AG20443 (cell line): ENCODE results near the gene PIK3C2B.

Experiments
- DNase-seq: peaks from one replicate; pipeline ENCODE4 v3.0.0; 2012; ENCODE audit warnings: low spot score, mixed read lengths

Gene PIK3C2B

GRCh38 chr1:204461331-204462228, 33.0 kb downstream of the PIK3C2B start:
- DNase-seq: no peak

DNA sequence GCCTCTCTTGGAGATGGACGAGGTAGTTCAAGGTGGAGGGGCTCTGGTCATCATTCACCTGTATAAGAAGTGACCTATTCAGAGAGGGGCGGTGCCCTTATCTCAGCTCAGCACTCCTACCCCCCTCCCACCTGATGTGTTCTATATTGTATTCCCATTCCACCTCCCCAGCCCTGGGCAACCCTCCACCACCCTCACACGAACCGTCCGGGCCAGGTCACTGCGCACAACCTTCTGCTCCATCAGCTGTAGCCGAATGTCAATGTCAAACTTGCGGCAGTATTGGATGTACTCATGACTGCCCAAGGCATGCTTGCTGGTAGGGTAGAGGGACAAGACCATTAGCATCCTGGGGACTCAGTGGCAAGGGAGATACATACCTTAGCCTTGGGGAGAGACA, 34.3 kb downstream of the PIK3C2B start:
- DNase-seq: no peak

DNA sequence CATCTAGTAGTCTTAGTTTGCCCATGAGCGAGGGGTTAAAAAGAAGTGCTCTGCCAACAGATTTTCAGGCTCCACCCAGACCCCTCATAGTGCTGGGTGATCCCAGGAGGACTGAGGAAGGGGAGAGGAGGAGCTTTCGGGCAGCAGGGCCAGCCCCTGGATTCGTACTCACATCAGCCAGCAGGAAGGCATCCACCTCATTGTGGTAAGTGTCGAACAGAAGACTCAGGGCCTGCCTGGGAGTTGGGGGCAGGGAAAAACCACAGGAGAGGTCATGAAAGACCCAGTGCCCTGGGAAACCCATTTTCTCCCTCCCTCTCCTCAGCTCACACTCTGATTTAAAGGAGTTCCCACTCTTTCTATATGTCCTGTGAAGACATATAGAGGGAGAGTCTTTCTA, 34.9 kb downstream of the PIK3C2B start:
- no peak for DNase-seq

GRCh38 chr1:204457666-204458065, 36.9 kb downstream of the PIK3C2B start:
- no peak for DNase-seq

- DNase-seq: no peak
Measured at GRCh38 chr1:204456826-204457442, 37.7 kb downstream of the PIK3C2B start.

GRCh38 chr1:204455831-204456145, 38.8 kb downstream of the PIK3C2B start:
- no peak for DNase-seq

DNA sequence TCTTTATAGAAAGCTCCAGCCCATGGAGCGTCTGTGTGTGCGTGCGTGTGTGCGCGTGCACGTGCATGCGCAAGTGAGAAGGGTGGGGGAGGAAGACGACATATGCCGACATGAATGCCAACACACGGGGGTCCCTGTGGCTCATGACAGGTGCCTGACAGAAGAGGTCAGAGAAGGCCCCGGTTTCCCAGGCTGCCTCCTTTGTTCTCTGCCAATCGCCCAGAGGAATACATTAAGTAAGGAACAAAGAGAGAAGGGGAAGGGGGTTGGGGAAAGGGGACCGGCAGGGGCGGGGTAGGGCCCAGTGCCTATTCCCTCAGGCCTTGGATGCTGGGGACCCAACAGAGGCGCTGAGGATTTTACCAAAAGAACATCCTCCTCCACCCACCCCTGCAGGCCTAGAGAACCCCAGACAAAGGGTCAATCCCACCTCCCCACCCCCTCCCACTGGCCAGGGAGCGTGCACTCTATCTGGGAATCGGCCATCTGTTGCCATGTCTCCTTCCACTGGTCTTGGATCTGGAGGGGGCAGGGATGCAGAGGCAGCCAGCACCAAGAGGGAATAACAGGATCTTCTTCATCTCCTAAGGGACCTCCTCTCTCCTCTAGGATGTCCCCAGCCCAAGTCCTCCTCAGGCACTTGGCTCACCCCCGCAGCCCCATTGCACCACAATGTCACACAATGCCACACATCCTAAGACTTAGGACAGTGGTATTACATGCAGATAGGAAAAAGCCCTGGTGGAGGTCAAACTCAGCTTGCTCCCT, 39.4 kb downstream of the PIK3C2B start:
- DNase-seq: no peak

DNA sequence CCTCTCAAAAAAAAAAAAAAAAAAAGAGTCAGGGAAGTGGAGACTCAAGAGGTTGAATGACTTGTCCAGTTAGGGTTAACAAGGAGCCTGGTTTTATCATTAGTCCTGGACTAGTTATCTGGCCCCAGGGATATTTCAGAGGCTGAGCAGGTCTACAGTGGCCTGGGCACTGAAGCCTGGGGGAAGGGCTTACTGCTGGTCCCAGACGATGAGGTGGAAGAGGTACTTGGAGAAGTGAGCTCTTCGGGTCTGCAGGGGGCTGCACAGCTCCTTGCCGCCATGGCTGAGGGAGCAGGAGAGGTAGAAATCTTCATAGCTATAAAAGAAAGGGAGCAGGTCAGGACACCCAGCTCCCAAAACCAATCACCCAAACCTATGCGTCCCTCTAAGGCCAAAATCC, 40.1 kb downstream of the PIK3C2B start:
- DNase-seq: no peak

DNA sequence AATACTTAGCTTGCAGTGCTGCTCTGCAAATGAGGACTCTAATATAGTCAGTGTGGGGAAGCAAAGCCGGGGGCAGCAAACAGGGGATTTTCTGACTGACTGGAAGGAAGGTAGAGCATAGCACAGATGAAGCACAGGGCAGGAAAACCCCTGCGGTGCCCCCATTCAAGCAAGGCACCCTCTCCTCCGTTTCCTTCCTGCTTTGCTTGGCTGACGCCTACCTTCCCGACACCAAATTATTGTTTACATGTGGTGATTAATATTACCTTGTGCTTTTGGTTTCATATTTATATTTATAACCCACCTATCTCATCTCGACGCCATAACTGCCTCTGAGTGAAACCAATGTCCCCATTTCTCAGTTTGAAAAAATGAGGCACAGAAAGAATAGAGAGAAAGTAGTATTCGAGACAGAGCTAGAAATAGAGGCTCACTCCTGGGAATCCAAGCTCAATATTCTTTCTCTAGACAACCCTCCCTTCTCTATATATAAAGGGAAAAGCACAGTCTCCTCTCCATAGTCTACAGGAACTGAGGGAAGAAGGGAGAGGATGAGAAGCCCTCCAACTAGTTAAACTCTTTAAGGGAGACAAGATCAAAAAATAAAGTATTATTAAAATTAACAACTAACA, 41.3 kb downstream of the PIK3C2B start:
- DNase-seq: no peak

DNA sequence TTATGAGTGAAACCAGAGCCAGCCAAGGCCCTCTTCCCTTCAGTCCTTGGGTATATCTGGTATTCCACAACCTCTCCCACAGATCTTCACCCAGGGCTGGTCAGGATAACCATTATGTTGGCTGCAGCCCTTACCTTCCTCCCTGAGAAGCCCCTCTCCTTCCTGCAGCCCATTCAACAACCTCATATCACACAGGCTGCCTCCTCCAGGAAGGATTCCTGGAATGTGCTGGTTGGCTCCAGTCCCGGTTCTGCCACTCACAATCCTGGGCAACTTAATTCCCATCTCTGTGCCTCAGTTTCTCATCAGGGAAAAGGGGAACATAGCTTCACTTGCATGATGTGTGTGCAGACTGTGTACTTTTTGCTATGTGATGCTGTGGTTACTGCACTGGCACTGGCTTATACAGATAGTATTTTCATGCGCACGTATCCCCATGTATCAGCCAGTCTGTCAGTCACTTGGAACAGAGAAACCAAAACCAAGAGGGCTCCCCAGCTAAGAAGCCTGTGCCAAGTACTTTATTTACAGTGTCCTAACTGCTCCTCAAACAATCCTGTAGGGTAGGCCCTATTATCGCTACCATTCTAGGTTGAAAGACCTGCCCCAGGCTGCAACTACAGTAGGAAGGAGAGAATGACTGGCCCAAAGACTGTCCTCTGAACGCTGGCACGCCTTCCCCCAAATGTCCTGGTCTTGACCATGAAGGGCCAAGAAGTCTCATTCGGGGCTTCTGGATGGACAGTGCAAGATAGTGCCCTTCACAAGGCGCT, 43.1 kb downstream of the PIK3C2B start:
- no peak for DNase-seq

DNA sequence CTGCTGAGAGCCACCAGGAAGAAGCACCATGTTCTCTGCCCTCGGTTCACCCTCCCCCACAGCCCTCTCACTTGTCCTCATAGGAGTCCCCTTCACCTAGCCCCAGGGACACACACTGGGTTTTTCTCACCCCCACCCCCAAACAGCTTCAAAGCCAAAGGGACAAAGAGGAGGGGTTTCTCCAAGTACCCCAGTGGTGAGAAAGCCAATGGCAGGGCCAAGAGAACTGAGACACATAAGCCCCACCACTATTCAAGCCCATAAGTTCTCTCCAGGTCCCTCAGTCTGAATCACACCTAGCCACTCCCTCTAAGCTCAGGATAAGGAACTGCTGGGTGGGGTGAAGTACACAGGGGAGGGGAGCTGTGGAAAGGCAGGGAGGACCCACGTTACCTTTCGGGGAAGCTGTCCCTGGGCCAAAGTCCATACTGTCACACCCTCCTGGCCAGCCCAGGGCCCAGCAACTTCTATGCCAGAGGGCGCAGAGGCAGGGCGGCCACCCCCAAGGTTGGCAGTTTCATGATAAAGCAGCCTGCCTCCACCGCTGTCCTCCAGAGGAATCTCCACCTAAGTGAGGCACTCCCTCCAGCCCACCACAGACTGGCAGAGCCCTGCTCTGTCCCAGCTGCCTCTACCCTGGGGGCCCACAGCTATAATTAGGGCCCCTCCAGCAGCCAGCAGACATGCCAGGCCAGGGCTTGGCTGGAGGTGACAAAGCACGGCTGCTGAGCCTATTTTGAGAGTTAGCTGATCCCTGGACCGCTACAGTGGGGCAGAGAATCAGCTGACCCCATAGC, 43.9 kb downstream of the PIK3C2B start:
- DNase-seq: no peak

DNA sequence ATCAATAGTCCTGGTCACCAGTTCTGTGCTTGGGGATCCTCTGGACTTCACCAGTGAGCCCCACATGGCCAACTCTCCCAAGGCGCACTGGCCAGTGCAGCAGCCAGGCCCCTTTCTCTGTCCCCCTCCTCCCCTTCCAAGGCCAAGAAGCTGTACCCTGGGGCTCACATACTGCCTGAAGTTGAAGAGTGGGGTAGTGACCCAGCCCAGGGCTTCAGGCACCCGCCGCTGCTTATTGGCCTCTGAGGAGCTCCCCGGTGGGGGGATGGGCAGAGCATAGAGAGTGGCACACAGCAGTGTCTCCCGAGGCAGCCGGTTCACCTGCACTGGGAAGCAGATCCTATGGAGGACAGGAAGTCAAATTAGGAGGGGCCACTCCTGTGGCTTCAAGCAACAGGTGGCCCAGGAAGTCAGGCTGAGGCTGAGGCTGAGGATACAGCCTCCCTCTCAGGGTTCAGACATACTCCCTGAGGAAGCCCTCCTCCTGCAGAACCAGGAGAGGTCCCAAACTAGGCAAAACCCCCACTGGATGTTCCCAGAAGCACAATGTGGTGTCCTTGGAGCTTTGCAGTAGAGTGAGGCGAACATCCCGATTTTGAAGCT, 44.8 kb downstream of the PIK3C2B start:
- DNase-seq: no peak

DNA sequence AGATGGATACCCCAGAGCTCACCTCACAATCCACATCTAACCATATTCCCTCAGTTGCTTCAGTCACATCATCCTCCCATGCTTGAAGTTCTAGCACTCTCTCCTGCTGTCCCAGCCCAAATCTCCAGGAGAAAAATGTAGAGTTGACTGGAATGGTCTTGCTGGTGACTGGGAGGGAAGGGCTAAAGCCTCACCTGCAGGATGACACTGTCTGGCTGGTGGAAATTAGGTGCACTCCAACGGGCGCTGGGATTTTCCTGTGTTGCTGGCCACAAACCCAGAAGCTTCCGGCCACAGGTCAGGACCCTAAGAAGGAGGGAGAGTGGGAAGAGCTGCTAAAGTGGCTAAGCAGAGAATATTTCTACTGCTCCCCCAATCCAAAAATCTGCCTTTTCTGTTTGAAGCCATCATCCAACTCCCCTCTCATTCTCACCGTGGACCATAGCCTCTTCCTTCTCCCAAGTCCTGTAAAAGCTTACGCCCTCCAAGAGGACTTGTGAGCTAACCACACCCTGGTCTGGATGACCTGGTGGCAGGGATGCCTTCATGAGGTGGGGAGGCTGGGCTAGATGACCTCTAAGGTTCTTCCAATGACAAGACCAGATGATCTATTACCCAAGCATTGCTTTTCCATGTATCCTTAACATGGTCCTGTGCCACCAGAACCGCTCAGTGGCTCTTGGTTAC, 45.5 kb downstream of the PIK3C2B start:
- no peak for DNase-seq

DNA sequence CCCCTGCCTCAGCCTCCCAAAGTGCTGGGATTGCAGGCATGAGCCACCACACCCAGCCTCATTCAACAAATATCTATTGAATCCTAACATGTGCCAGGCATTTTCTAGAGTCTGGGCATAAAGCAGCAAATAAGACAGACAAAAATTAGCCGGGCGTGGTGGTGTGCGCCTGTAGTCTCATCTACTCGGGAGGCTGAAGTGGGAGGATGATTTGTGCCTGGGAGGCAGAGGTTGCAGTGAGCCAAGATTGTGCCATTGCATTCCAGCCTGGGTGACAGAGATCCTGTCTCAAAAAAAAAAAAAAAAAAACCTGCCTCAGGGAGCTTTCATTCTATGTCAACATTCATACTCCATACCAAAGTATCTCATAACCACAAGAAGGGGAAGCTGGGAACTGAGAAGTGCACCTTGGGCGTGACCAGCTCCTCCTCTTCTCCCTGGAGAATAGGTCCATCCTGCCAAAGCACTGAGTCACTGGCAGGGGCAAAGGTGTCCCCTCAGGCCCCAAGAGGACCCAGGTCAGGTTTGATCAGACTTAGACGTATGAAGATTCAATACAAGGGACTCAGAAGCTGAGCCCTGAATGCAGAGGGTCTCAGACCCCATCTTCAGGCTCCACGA, 46.2 kb downstream of the PIK3C2B start:
- DNase-seq: no peak

DNA sequence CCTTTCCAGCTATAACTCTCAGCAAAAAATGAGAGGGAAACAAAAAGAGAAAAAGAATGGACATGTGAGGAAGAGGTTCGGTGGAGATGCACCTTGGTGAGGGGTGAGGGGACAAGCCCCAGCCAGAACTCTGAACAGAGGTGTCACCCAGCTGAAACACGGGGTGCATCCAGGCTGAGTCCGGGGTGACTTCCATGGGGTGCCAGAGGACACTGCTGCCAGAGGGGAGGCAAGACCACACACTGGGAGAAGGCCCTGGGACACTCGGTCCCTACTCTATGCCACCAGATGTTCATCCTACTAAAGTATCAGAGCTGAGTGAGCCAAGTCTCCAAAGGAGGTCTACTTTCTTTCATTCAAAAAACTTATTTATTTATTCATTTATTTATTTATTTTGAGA, 46.9 kb downstream of the PIK3C2B start:
- DNase-seq: no peak

DNA sequence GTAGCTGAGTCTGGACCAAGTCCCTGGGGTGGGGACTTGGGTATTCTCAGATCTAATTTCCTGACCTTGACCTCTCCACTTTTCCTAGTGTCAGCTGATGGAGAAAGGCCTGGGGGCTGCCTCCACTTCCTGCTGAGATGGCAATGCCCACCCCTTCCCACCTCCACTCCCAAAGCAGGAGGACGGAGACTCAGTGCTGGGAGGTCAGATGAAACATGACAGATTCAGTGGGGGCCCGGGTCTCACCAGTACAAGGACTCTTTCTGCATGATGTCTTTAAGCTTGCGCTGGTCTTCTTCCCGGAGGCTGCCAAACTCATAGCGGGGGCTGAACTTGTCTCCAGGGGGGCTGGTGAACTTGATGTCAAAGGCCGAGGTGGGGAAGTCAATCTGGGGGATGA, 47.4 kb downstream of the PIK3C2B start:
- DNase-seq: no peak

DNA sequence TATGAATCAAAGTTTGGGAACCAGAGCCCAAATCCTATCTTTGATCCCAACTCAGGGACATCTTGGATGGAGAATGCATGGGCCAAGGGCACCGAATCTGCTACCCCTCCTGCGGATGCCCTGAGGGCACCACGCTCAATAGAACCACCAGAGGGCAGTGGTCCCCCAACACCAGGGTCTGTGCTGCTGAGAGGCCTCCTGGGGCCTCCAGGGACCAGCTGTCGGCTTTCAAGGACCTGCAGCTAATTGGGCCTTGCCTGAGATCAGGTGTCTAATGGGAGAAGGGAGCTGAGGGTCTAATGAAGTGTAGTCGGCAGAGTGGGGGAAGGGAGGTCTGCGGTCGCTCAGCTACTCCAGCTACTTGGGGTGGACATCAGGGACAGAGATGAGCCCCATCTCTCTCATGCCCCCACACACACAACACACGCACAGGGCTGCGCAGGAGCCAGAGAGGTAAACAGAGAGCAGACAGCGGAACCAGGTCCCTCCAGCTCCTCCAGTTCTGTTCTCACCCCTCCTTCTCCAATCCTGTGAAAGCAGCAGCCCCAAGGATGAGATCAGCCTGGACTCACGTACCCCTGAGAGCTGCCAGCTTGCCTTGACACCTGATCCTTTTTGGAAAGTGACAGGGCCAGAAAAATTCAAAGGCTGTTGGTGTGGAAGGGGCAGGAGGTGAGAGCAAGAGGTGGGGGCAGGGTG, 48.0 kb downstream of the PIK3C2B start:
- DNase-seq: peak; percentile 82

- peak; percentile 63 for DNase-seq
Measured at GRCh38 chr1:204445860-204446412, 48.7 kb downstream of the PIK3C2B start.
